ENCODE measurements around the gene ATRIP. TPM values are rescaled to one million over a fixed set of nuclear protein-coding genes. Genes with fewer than 3 reads are reported as not detected.

ATRIP gene
- total RNA-seq, 2 donors from 2014 or later: 7.7 to 16.5 TPM

- H3K27ac ChIP-seq: peak overlapping the region; percentile 99 to 100
- no peak overlapping the region for H3K4me3 ChIP-seq
- H3K9me3 ChIP-seq: no peaks in the 10 kb centered on the region
- intact Hi-C loops (cut with DNase I): loop anchor here (1.0 to 5.0 kb wide), 3 partner anchors 42 to 132 kb away; partner anchors contain the start of gene COL7A1
- TF ChIP-seq POLR2AphosphoS5 (IDR thresholded peaks at IDR 0.05): no peak
- no peak for TF ChIP-seq POLR2A (IDR thresholded peaks at IDR 0.05)
- TF ChIP-seq CTCF (IDR thresholded peaks at IDR 0.05): no peak
- H3K4me1 ChIP-seq (replicated peaks): peaks cover 40% of the 10 kb centered on the region
- peaks cover 0 to 7% of the 10 kb centered on the region in 2 donors for H3K36me3 ChIP-seq
- no peaks in the 10 kb centered on the region for H3K27me3 ChIP-seq (replicated peaks; ENCODE audit: insufficient read depth)
- no peak for DNase-seq (ENCODE audit: low spot score)
- WGBS: 11% methylated on average over 7 of the region's 7 CpGs
Observed at GRCh38 chr3:48465237-48465530, 18.6 kb downstream of the ATRIP start.

- no peaks in the 10 kb centered on the region for H3K9me3 ChIP-seq
- H3K27ac ChIP-seq: peak overlapping the region; percentile 99 to 100
- TF ChIP-seq POLR2A (IDR thresholded peaks at IDR 0.05) (peak; percentile 91), POLR2AphosphoS5 (IDR thresholded peaks at IDR 0.05) (peak; percentile 96), CTCF (IDR thresholded peaks at IDR 0.05) (peak; percentile 65 to 97 (median 96))
- no peaks in the 10 kb centered on the region for H3K27me3 ChIP-seq (replicated peaks; ENCODE audit: insufficient read depth)
- peak overlapping the region; percentile 35 to 50 for H3K4me3 ChIP-seq
- H3K36me3 ChIP-seq: peaks cover 0 to 7% of the 10 kb centered on the region in 2 donors
- H3K4me1 ChIP-seq (replicated peaks): peaks cover 43% of the 10 kb centered on the region
- DNase-seq (ENCODE audit: low spot score): peak; percentile 100
- intact Hi-C loops (cut with DNase I): loop anchor here (1.0 to 5.0 kb wide), 3 partner anchors 41 to 132 kb away; partner anchors contain the start of gene COL7A1
- WGBS: 1% methylated on average over 21 of the region's 21 CpGs
Observed at GRCh38 chr3:48465531-48466378, 19.2 kb downstream of the ATRIP start.

- intact Hi-C loops (cut with DNase I): loop anchor here (5.0 kb wide), 1 partner anchor 131 kb away; the partner anchor contains the start of gene COL7A1
- peaks cover 0 to 7% of the 10 kb centered on the region in 2 donors for H3K36me3 ChIP-seq
Observed at GRCh38 chr3:48466386-48467109, 20.0 kb downstream of the ATRIP start.

GRCh38 chr3:48467110-48467454 lies 20.5 kb downstream of the ATRIP start:
- 61% methylated on average over 9 of the region's 9 CpGs for WGBS
- Histone ChIP-seq H3K27me3 (replicated peaks; ENCODE audit: insufficient read depth) (no peaks in the 10 kb centered on the region), H3K4me3 (peak overlapping the region; percentile 35 to 50), H3K4me1 (replicated peaks) (peaks cover 43% of the 10 kb centered on the region), H3K9me3 (no peaks in the 10 kb centered on the region), H3K27ac (peak overlapping the region; percentile 99 to 100), H3K36me3 (peaks cover 0 to 7% of the 10 kb centered on the region in 2 donors)
- DNase-seq (ENCODE audit: low spot score): no peak
- intact Hi-C loops (cut with DNase I): loop anchor here (5.0 kb wide), 1 partner anchor 130 kb away; the partner anchor contains the start of gene COL7A1
- TF ChIP-seq POLR2A (IDR thresholded peaks at IDR 0.05): no peak
- no peak for TF ChIP-seq CTCF (IDR thresholded peaks at IDR 0.05)
- no peak for TF ChIP-seq POLR2AphosphoS5 (IDR thresholded peaks at IDR 0.05)

More at GRCh38 chr3:48466386-48467109, 20.0 kb downstream of the ATRIP start:
- H3K9me3 ChIP-seq: no peaks in the 10 kb centered on the region
- no peaks in the 10 kb centered on the region for H3K27me3 ChIP-seq (replicated peaks; ENCODE audit: insufficient read depth)
- H3K27ac ChIP-seq: peak overlapping the region; percentile 99 to 100
- H3K4me1 ChIP-seq (replicated peaks): peaks cover 43% of the 10 kb centered on the region
- DNase-seq (ENCODE audit: low spot score): no peak
- TF ChIP-seq POLR2A (IDR thresholded peaks at IDR 0.05) (no peak), CTCF (IDR thresholded peaks at IDR 0.05) (no peak), POLR2AphosphoS5 (IDR thresholded peaks at IDR 0.05) (no peak)
- WGBS: 28% methylated on average over 19 of the region's 19 CpGs
- peak overlapping the region; percentile 35 to 50 for H3K4me3 ChIP-seq

Data from prostate gland (tissue), 2 donors.